Sigmoid colon (tissue), 7 donors: Measurements from ENCODE around the gene PRPF40A. TPM values are rescaled to one million over a fixed set of nuclear protein-coding genes. Genes with fewer than 3 reads are reported as not detected.
A peak's percentile ranks its signal among the peaks of the same experiment; 100 is the strongest.

Experiments
- DNase-seq: peaks from one replicate; pipeline ENCODE4 v3.0.0-alpha.2; 2019
- H3K27ac ChIP-seq, 4 donors: fragments of 200-600 bp; sonication (generic); one replicate each; pipeline ENCODE4 v1.5.1; 2016 to 2019; ENCODE audit warnings: mild to moderate bottlenecking in 1 of 4
- H3K27me3 ChIP-seq, 3 donors: fragments of 200-600 bp; sonication (generic); one replicate each; pipeline ENCODE4 v1.5.1; 2019; ENCODE audit warnings: mild to moderate bottlenecking in 1 of 3
- H3K36me3 ChIP-seq, 4 donors: fragments of 200-600 bp; sonication (generic); one replicate each; pipeline ENCODE4 v1.5.1; 2016 to 2019
- H3K4me1 ChIP-seq, 4 donors: fragments of 200-600 bp; sonication (generic); one replicate each; pipeline ENCODE4 v1.5.1; 2017 to 2019
- H3K4me3 ChIP-seq, 4 donors: fragments of 200-600 bp; sonication (generic); one replicate each; pipeline ENCODE4 v1.5.1; 2017 to 2019; ENCODE audit warnings: mild to moderate bottlenecking in 2 of 4, moderate library complexity in 1 of 4
- H3K9me3 ChIP-seq, 4 donors: fragments of 200-600 bp in 3 of 4; sonication (generic) in 3 of 4; one replicate each; pipeline versions ENCODE4 v1.5.1 to v1.6.1; 2013 to 2019
- CTCF ChIP-seq, 4 experiments: fragments of 450-650 bp in 3 of 4; fragments of 200-600 bp in 1 of 4; IDR thresholded peaks; one replicate each; pipeline ENCODE4 v1.5.1; 2016 to 2019; ENCODE audit warnings: antibody characterized with exemption in 4 of 4, mild to moderate bottlenecking in 3 of 4, moderate library complexity in 2 of 4
- EP300 ChIP-seq, 4 donors: sonication (generic); formaldehyde crosslinking; IDR thresholded peaks; one replicate each; pipeline ENCODE4 v1.6.1; 2017; ENCODE audit warnings: antibody characterized with exemption in 4 of 4
- POLR2A ChIP-seq, 2 donors: fragments of 450-650 bp; IDR thresholded peaks; one replicate each; pipeline ENCODE4 v1.6.1; 2016; ENCODE audit warnings: antibody characterized with exemption in 2 of 2, mild to moderate bottlenecking in 2 of 2, moderate library complexity in 2 of 2
- POLR2AphosphoS5 ChIP-seq, 4 donors: sonication (generic); formaldehyde crosslinking; IDR thresholded peaks; one replicate each; pipeline ENCODE4 v1.6.1; 2017; ENCODE audit warnings: antibody characterized with exemption in 4 of 4
- WGBS, 2 donors: extraction: QIAGEN DNeasy Blood & Tissue Kit; methylation state at CpG; one replicate each; pipeline ENCODE4 v1.1.7; 2013; 5-methylcytosine and 5-hydroxymethylcytosine counted together
- intact Hi-C: fragments of 100-400 bp; cut with DNase I; formaldehyde crosslinking; loops from one replicate; pipeline ENCODE4 v1.15.1; 2023
- polyA plus RNA-seq, 3 donors: library from polyadenylated mRNA; stranded (reverse); fragments of 200-250 nt; gene quantifications; one replicate each; pipeline ENCODE4 v1.2.3, GENCODE V29; 2013
- total RNA-seq, 4 donors: library from RNA; depleted of rRNA; stranded (reverse); fragments of >200 nt; gene quantifications; one replicate each; pipeline ENCODE4 v1.1.0, GENCODE V29; 2016
- donor health status: healthy with polysubstance abuse.
- donor health status: Bipolar disorder and iron deficiency.
- donor health status: healthy.

The PRPF40A gene
- total and polyA plus RNA-seq, 7 donors: 24.0 to 200 (median 69.2) TPM

- no peak for TF ChIP-seq POLR2AphosphoS5 (IDR thresholded peaks at IDR 0.05)
- no peak for TF ChIP-seq CTCF (IDR thresholded peaks at IDR 0.05)
- no peak for TF ChIP-seq POLR2A (IDR thresholded peaks at IDR 0.05)
- TF ChIP-seq EP300 (IDR thresholded peaks at IDR 0.05): no peak
- H3K9me3 ChIP-seq: no peaks in the 10 kb centered on the region
- peak overlapping the region in 2 of 4 donors; percentile 68 to 69 for H3K27ac ChIP-seq
- 62 to 67% methylated on average over 4 of the region's 4 CpGs for WGBS, 2 donors
- intact Hi-C loops: no loop called here
- H3K27me3 ChIP-seq: no peaks in the 10 kb centered on the region
- no peak for DNase-seq
- H3K4me3 ChIP-seq: no peak overlapping the region
- peaks cover 0 to 35% (median 13%) of the 10 kb centered on the region in 4 donors for H3K36me3 ChIP-seq
- peaks cover 0 to 26% (median 25%) of the 10 kb centered on the region in 4 donors for H3K4me1 ChIP-seq
These were observed 71.0 kb downstream of the PRPF40A start for GRCh38 chr2:152646264-152646663.

GRCh38 chr2:152644189-152644873 is 72.9 kb downstream of the PRPF40A start:
- Histone ChIP-seq H3K4me3 (no peak overlapping the region), H3K36me3 (peaks cover 0 to 54% (median 29%) of the 10 kb centered on the region in 4 donors), H3K4me1 (peaks cover 0 to 26% (median 25%) of the 10 kb centered on the region in 4 donors), H3K9me3 (no peaks in the 10 kb centered on the region), H3K27me3 (no peaks in the 10 kb centered on the region), H3K27ac (no peak overlapping the region)
- no peak for TF ChIP-seq POLR2A (IDR thresholded peaks at IDR 0.05)
- no peak for DNase-seq
- intact Hi-C loops: no loop called here
- WGBS, 2 donors: 92 to 94% methylated on average over 6 of the region's 6 CpGs

GRCh38 chr2:152638590-152638989 is 78.7 kb downstream of the PRPF40A start:
- Histone ChIP-seq H3K4me1 (no peaks in the 10 kb centered on the region), H3K27me3 (no peaks in the 10 kb centered on the region), H3K9me3 (no peaks in the 10 kb centered on the region), H3K36me3 (peaks cover 0 to 71% (median 31%) of the 10 kb centered on the region in 4 donors), H3K4me3 (no peak overlapping the region), H3K27ac (no peak overlapping the region)
- TF ChIP-seq POLR2AphosphoS5 (IDR thresholded peaks at IDR 0.05) (no peak), POLR2A (IDR thresholded peaks at IDR 0.05) (no peak), CTCF (IDR thresholded peaks at IDR 0.05) (no peak), EP300 (IDR thresholded peaks at IDR 0.05) (no peak)
- 79% methylated on average over 8 of the region's 8 CpGs for WGBS, 2 donors
- intact Hi-C loops: loop anchor here (5.0 kb wide), 1 partner anchor 301 kb away; the partner anchor contains the start of gene FMNL2
- DNase-seq: no peak

- H3K27me3 ChIP-seq: no peaks in the 10 kb centered on the region
- no peaks in the 10 kb centered on the region for H3K4me1 ChIP-seq
- H3K27ac ChIP-seq: no peak overlapping the region
- no peak for DNase-seq
- intact Hi-C loops: loop anchor here (5.0 kb wide), 1 partner anchor 301 kb away; the partner anchor contains the start of gene FMNL2
- no peaks in the 10 kb centered on the region for H3K9me3 ChIP-seq
- 85 to 91% methylated on average over 2 of the region's 2 CpGs for WGBS, 2 donors
- TF ChIP-seq POLR2A (IDR thresholded peaks at IDR 0.05): no peak
- no peak for TF ChIP-seq EP300 (IDR thresholded peaks at IDR 0.05)
- no peak for TF ChIP-seq POLR2AphosphoS5 (IDR thresholded peaks at IDR 0.05)
- TF ChIP-seq CTCF (IDR thresholded peaks at IDR 0.05): no peak
- H3K36me3 ChIP-seq: peaks cover 0 to 71% (median 28%) of the 10 kb centered on the region in 4 donors
- no peak overlapping the region for H3K4me3 ChIP-seq
These were observed 79.2 kb downstream of the PRPF40A start for GRCh38 chr2:152638056-152638455.

GRCh38 chr2:152637251-152637650 is 80.0 kb downstream of the PRPF40A start:
- Histone ChIP-seq H3K27ac (no peak overlapping the region), H3K36me3 (peaks cover 0 to 71% (median 27%) of the 10 kb centered on the region in 4 donors), H3K27me3 (no peaks in the 10 kb centered on the region), H3K4me3 (no peak overlapping the region), H3K4me1 (no peaks in the 10 kb centered on the region), H3K9me3 (no peaks in the 10 kb centered on the region)
- DNase-seq: no peak
- intact Hi-C loops: loop anchor here (5.0 kb wide), 1 partner anchor 300 kb away; the partner anchor contains the start of gene FMNL2
- 90 to 93% methylated on average over 7 of the region's 7 CpGs for WGBS, 2 donors
- TF ChIP-seq EP300 (IDR thresholded peaks at IDR 0.05) (no peak), POLR2A (IDR thresholded peaks at IDR 0.05) (no peak)
